Calu3 (cell line): ENCODE results near the gene ZSCAN10. TPM values are rescaled to one million over a fixed set of nuclear protein-coding genes. Genes with fewer than 3 reads are reported as not detected.
"Not testable (repeated sequence)": the region's sequence is repeated elsewhere in the genome, so short reads cannot be mapped to it uniquely, and the experiment has no call there.

Experiments
- BruUV-seq: library from RNA; stranded (reverse); fragments of 400-500 nt; replicated peaks from 2 replicates; lab custom pipeline; 2021; lab: Mats Ljungman, UMichigan
- CTCF ChIA-PET: fragments of 300-600 bp; sonication (Branson Sonifier 250); formaldehyde crosslinking; loops from one replicate; lab custom pipeline; 2022; ENCODE audit warnings: antibody characterized with exemption; lab: Charles Lee
- DNase-seq: peaks from one replicate; pipeline ENCODE4 v3.0.0; 2022
- H3K27ac Mint-ChIP-seq: one replicate; pipeline ENCODE4 v1.8.0; 2022; ENCODE audit warnings: mixed read lengths; ENCODE audit not compliant: unreplicated experiment
- H3K27me3 Mint-ChIP-seq: one replicate; pipeline ENCODE4 v1.8.0; 2022; ENCODE audit warnings: mixed read lengths; ENCODE audit not compliant: unreplicated experiment
- H3K36me3 Mint-ChIP-seq: one replicate; pipeline ENCODE4 v1.8.0; 2022; ENCODE audit warnings: mild to moderate bottlenecking, moderate library complexity, mixed read lengths; ENCODE audit not compliant: insufficient read depth, unreplicated experiment
- H3K4me1 Mint-ChIP-seq: one replicate; pipeline ENCODE4 v1.8.0; 2022; ENCODE audit warnings: mild to moderate bottlenecking, low read depth, mixed read lengths; ENCODE audit not compliant: unreplicated experiment
- H3K4me3 Mint-ChIP-seq: one replicate; pipeline ENCODE4 v1.8.0; 2022; ENCODE audit warnings: mild to moderate bottlenecking, low read depth, moderate library complexity, mixed read lengths; ENCODE audit not compliant: unreplicated experiment
- H3K9me3 Mint-ChIP-seq: one replicate; pipeline ENCODE4 v1.8.0; 2022; ENCODE audit warnings: low read depth, mixed read lengths; ENCODE audit not compliant: unreplicated experiment
- CTCF ChIP-seq: fragments of 200-600 bp; IDR thresholded peaks from one replicate; pipeline ENCODE4 v1.8.0; 2022; ENCODE audit warnings: antibody characterized with exemption; ENCODE audit not compliant: unreplicated experiment
- intact Hi-C: fragments of 100-400 bp; cut with micrococcal nuclease; formaldehyde crosslinking; loops from one replicate; pipeline ENCODE4 v1.10.0; 2022; ENCODE audit not compliant: unreplicated experiment
- total RNA-seq: library from RNA; stranded (reverse); gene quantifications from 2 replicates; pipeline ENCODE4 v1.2.3, GENCODE V29; 2022

Gene ZSCAN10
- total RNA-seq, 1 experiment from 2014 or later = not detected

DNA sequence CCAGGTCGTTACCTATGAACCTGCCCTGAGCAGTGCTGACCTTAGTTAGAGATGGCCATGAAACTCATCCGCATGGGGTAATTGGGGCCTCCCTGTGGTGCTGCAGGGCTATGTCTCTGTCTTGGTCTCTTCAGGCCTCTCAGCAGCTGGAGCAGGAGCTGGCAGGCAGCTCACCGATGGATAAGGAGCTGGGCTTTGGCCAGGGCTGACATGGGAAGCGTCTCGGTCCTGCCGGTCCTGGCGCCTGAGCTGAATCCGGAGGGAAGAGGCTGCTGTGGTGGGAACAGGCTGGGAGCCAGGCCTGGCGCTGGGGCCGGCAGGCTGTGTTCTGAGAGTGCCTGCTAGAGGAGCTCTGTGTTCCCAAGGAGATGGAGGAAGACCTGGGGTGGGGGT lies 23.6 kb downstream of the ZSCAN10 start:
- CTCF ChIA-PET = interaction anchor here (1.5 to 1.6 kb wide), 2 partner anchors 11 to 16 kb away, joined by 4 read pairs; no protein-coding TSS in a partner anchor
- Mint-ChIP-seq H3K27ac (no peak overlapping the region), H3K9me3 (no peaks in the 10 kb centered on the region), H3K27me3 (peaks cover 58% of the 10 kb centered on the region), H3K4me1 (peaks cover 9% of the 10 kb centered on the region), H3K4me3 (no peak overlapping the region), H3K36me3 (peaks cover 5% of the 10 kb centered on the region)
- no peak for TF ChIP-seq CTCF
- no peak for DNase-seq
- no TSS peak for BruUV-seq
- intact Hi-C loops = no loop called here

GRCh38 chr16:3074860-3075522 lies 24.1 kb downstream of the ZSCAN10 start:
- no peak for TF ChIP-seq CTCF
- DNase-seq = no peak
- Mint-ChIP-seq H3K4me1 (peaks cover 9% of the 10 kb centered on the region), H3K27ac (no peak overlapping the region), H3K36me3 (peaks cover 5% of the 10 kb centered on the region), H3K27me3 (peaks cover 53% of the 10 kb centered on the region), H3K9me3 (no peaks in the 10 kb centered on the region), H3K4me3 (no peak overlapping the region)
- intact Hi-C loops = no loop called here
- no TSS peak for BruUV-seq
- CTCF ChIA-PET = interaction anchor here (0.6 to 1.6 kb wide), 3 partner anchors 10 to 1294 kb away, joined by 4 to 11 read pairs (median 4); no protein-coding TSS in a partner anchor

DNA sequence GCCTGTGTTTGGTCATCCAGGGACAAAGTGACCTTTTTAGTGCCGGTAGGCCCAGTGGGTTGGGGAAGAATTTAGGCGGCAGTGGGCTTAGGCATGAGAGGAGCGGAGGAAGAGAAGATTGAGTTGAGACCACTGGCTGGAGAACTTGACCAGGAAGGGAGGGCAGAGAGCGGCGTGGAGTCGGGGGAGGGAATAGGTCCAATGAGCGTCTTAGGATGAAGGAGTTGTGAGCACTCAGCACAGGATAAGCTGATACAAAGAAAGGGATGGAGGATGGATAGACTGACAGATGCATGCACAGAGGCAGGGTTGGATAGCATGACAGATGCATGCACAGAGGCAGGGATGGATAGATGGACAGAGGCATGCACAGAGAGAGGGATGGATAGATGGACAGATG lies 25.6 kb downstream of the ZSCAN10 start:
- CTCF ChIA-PET = no interaction called here

GRCh38 chr16:3072576-3073263 lies 26.4 kb downstream of the ZSCAN10 start:
- BruUV-seq, H3K9me3 Mint-ChIP-seq, H3K4me3 Mint-ChIP-seq, DNase-seq, H3K27ac Mint-ChIP-seq, CTCF ChIA-PET, H3K4me1 Mint-ChIP-seq, intact Hi-C loops, H3K36me3 Mint-ChIP-seq: not testable (repeated sequence)
- peaks cover 44% of the 10 kb centered on the region for H3K27me3 Mint-ChIP-seq

More for the DNA sequence above, 25.6 kb downstream of the ZSCAN10 start:
- no peak for TF ChIP-seq CTCF
- no peak for DNase-seq
- peaks cover 5% of the 10 kb centered on the region for H3K4me1 Mint-ChIP-seq
- intact Hi-C loops = no loop called here
- H3K27ac Mint-ChIP-seq = no peak overlapping the region
- no peak overlapping the region for H3K4me3 Mint-ChIP-seq
- H3K9me3 Mint-ChIP-seq = no peaks in the 10 kb centered on the region
- peaks cover 5% of the 10 kb centered on the region for H3K36me3 Mint-ChIP-seq
- peaks cover 44% of the 10 kb centered on the region for H3K27me3 Mint-ChIP-seq
- no TSS peak for BruUV-seq

DNA sequence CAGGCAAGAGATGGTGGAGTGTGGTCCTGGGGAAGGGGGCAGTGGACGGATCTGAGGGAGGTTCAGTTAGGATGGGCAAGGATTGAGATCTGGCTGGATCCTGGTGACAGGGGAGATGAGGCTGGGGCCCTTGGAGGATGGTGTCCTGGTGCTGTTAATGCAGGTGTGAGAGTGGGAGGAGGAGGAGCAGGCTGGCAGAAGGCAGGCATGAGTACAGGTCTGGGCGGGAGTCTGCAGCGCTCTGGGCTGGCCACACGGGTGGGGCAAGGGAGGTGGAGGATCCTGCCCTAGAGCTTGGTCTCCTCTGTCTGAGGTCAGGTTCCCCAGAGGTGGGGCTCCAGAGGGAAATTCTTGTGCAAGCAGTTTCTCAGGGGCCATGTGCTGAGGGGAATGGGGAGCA lies 26.9 kb downstream of the ZSCAN10 start:
- H3K4me1 Mint-ChIP-seq, H3K4me3 Mint-ChIP-seq, H3K9me3 Mint-ChIP-seq, CTCF ChIA-PET, H3K36me3 Mint-ChIP-seq, BruUV-seq, H3K27ac Mint-ChIP-seq, DNase-seq, intact Hi-C loops: not testable (repeated sequence)
- peaks cover 44% of the 10 kb centered on the region for H3K27me3 Mint-ChIP-seq
